HepG2 (cell line): Measurements from ENCODE around the gene DDR1. TPM values are rescaled to one million over a fixed set of nuclear protein-coding genes. Genes with fewer than 3 reads are reported as not detected.

ENCODE experiments used
- AKAP8 ChIP-seq: sonication (generic); formaldehyde crosslinking; IDR thresholded peaks from 2 replicates; pipeline ENCODE4 v1.5.1; 2020; ENCODE audit warnings: mild to moderate bottlenecking, missing genetic modification reagents
- CREB1 ChIP-seq, 2 experiments: fragments of 450-650 bp in 1 of 2; IDR thresholded peaks; 2 replicates each; pipeline ENCODE4 v1.6.1; 2016 to 2017; ENCODE audit warnings: control low read depth in 1 of 2, mild to moderate bottlenecking in 1 of 2, missing compliant biosample characterization in 1 of 2, missing genetic modification characterization in 1 of 2
- FOXA1 ChIP-seq, 2 experiments: fragments of 450-650 bp in 1 of 2; sonication (generic) in 1 of 2; formaldehyde crosslinking in 1 of 2; IDR thresholded peaks; 2 replicates each; pipeline versions ENCODE4 v1.4.0 to v1.6.1; 2016 to 2020; ENCODE audit warnings: missing genetic modification reagents in 1 of 2
- GFI1 ChIP-seq: sonication (generic); formaldehyde crosslinking; IDR thresholded peaks from 2 replicates; pipeline ENCODE4 v1.5.0; 2020; ENCODE audit warnings: missing genetic modification reagents, mild to moderate bottlenecking, borderline replicate concordance
- MTF2 ChIP-seq: sonication (generic); formaldehyde crosslinking; IDR thresholded peaks from 2 replicates; pipeline ENCODE4 v1.5.0; 2020; ENCODE audit warnings: missing genetic modification reagents, borderline replicate concordance
- NAIF1 ChIP-seq: sonication (generic); formaldehyde crosslinking; IDR thresholded peaks from 2 replicates; pipeline ENCODE4 v1.5.0; 2020; ENCODE audit warnings: mild to moderate bottlenecking, missing genetic modification reagents, borderline replicate concordance
- PTBP1 ChIP-seq: fragments of 200-400 bp; formaldehyde crosslinking; IDR thresholded peaks from 2 replicates; pipeline ENCODE4 v1.6.1; 2018; ENCODE audit warnings: low read length, low read depth; ENCODE audit not compliant: poor library complexity, severe bottlenecking
- TGIF2 ChIP-seq: IDR thresholded peaks from 2 replicates; pipeline ENCODE4 v1.6.1; 2016; ENCODE audit warnings: control low read depth, missing compliant biosample characterization
- ZBTB20 ChIP-seq: sonication (generic); formaldehyde crosslinking; IDR thresholded peaks from 2 replicates; pipeline ENCODE4 v1.8.1; 2023; ENCODE audit warnings: missing genetic modification reagents, low read depth, mild to moderate bottlenecking, borderline replicate concordance
- ZNF224 ChIP-seq: sonication (generic); formaldehyde crosslinking; IDR thresholded peaks from 2 replicates; pipeline ENCODE4 v1.5.0; 2020; ENCODE audit warnings: mild to moderate bottlenecking, missing genetic modification reagents
- ZNF335 ChIP-seq: sonication (generic); formaldehyde crosslinking; IDR thresholded peaks from 2 replicates; pipeline ENCODE4 v1.4.0; 2020; ENCODE audit warnings: missing genetic modification reagents
- ZNF382 ChIP-seq: sonication (generic); formaldehyde crosslinking; IDR thresholded peaks from 2 replicates; pipeline ENCODE4 v1.5.0; 2020; ENCODE audit warnings: missing genetic modification reagents, mild to moderate bottlenecking, borderline replicate concordance
- ZNF674 ChIP-seq: sonication (generic); formaldehyde crosslinking; IDR thresholded peaks from 2 replicates; pipeline ENCODE4 v1.5.0; 2020; ENCODE audit warnings: low read depth, mild to moderate bottlenecking, missing genetic modification reagents
- ZNF724P ChIP-seq: sonication (generic); formaldehyde crosslinking; IDR thresholded peaks from 2 replicates; pipeline ENCODE4 v1.8.0; 2022; ENCODE audit warnings: missing genetic modification reagents, borderline replicate concordance
- polyA plus RNA-seq, 8 experiments: library from polyadenylated mRNA; depleted of rRNA in 3 of 8; stranded (reverse) in 7 of 8; unstranded in 1 of 8; fragments of >200 nt; fragmentation: Illumina TruSeq in 4 of 8; extraction: Trizol in 4 of 8; gene quantifications; 2 replicates each; pipeline versions ENCODE4 v1.2.1 to v1.2.3, GENCODE V29; 2011 to 2016; ENCODE audit warnings: low read depth in 4 of 8, missing spikeins in 1 of 8, mixed read lengths in 1 of 8; ENCODE audit not compliant: insufficient read depth in 1 of 8
- total RNA-seq, 5 experiments: library from RNA; depleted of rRNA; stranded (reverse); fragments of >200 nt; fragmentation: Illumina TruSeq; extraction: Trizol; gene quantifications; 2 replicates each; pipeline ENCODE4 v1.2.3, GENCODE V29; 2016; ENCODE audit warnings: low read depth in 1 of 5
- TF ChIP-seq, protein P1 (sequence below): sonication (generic); formaldehyde crosslinking; IDR thresholded peaks from 2 replicates; pipeline ENCODE4 v1.4.0; 2020; ENCODE audit warnings: missing genetic modification reagents
- TF ChIP-seq, protein P2 (sequence below), 2 experiments: sonication (generic) in 1 of 2; formaldehyde crosslinking in 1 of 2; IDR thresholded peaks; 2 replicates each; pipeline versions ENCODE4 v1.6.1 to v1.9.0; 2014 to 2022; ENCODE audit warnings: antibody characterized with exemption in 1 of 2, borderline replicate concordance in 1 of 2, inconsistent platforms in 1 of 2, low read depth in 1 of 2, missing genetic modification reagents in 1 of 2
- TF ChIP-seq, protein P3 (sequence below): sonication (generic); formaldehyde crosslinking; conservative IDR thresholded peaks from 2 replicates; pipeline ENCODE4 v1.4.0; 2020; ENCODE audit warnings: missing genetic modification reagents
- TF ChIP-seq, protein P4 (sequence below): sonication (generic); formaldehyde crosslinking; conservative IDR thresholded peaks from 2 replicates; pipeline ENCODE4 v1.4.0; 2020; ENCODE audit warnings: missing genetic modification reagents

DDR1 gene
- total and polyA plus RNA-seq, 2 of the 13 experiments (the other 11 are each of a cell fraction or from before 2014, with no cell fraction given): 16.7 to 20.2 TPM

DNA sequence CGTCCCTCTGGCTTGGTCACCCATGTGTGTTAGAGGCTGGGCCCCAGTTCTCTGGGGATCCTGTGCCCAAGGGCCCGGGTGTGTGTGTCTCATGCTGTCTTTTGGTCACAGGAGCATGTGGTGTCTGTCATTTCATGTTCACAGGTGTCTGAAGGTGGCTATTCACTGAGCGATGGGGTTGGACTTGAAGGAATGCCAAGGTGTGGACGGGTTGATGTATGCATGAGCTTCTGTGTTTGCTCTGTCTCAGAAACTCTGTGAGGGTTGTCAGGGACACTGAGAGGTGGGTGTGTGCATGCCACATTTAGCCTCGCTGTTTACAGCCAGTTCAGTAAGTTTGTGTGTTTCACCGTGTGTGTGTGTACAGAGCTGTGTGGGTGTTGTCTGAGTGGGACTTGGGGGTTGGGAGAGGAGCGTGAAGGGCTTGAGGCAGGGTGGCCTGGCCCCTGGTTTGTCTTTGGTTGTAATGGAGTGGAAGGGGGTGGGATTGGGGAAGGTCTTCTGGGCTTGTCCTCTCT is 1.2 kb downstream of the DDR1 start (continued):
- no peak for TF ChIP-seq ZNF224 (CRISPR knock-in tag)
- no peak for TF ChIP-seq TGIF2 (CRISPR knock-in tag)
- TF ChIP-seq ZNF674 (CRISPR knock-in tag): no peak
- TF ChIP-seq ZNF382 (CRISPR knock-in tag): no peak
- TF ChIP-seq ZNF335 (CRISPR knock-in tag): no peak
- no peak for TF ChIP-seq CREB1 (IDR thresholded peaks at IDR 0.05)
- TF ChIP-seq CREB1 (CRISPR knock-in tag; IDR thresholded peaks at IDR 0.05): no peak
- TF ChIP-seq, protein P1, sequence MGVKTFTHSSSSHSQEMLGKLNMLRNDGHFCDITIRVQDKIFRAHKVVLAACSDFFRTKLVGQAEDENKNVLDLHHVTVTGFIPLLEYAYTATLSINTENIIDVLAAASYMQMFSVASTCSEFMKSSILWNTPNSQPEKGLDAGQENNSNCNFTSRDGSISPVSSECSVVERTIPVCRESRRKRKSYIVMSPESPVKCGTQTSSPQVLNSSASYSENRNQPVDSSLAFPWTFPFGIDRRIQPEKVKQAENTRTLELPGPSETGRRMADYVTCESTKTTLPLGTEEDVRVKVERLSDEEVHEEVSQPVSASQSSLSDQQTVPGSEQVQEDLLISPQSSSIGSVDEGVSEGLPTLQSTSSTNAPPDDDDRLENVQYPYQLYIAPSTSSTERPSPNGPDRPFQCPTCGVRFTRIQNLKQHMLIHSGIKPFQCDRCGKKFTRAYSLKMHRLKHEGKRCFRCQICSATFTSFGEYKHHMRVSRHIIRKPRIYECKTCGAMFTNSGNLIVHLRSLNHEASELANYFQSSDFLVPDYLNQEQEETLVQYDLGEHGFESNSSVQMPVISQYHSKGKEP (CRISPR knock-in tag): no peak
- no peak for TF ChIP-seq ZNF724P (CRISPR knock-in tag)
- no peak for TF ChIP-seq NAIF1 (CRISPR knock-in tag)
- no peak for TF ChIP-seq FOXA1 (IDR thresholded peaks at IDR 0.05)
- peak; percentile 63 for TF ChIP-seq FOXA1 (CRISPR knock-in tag; IDR thresholded peaks at IDR 0.05)
- TF ChIP-seq ZBTB20 (CRISPR knock-in tag): peak; percentile 56; the same call in 1 of the 2 replicates
- TF ChIP-seq, protein P2, sequence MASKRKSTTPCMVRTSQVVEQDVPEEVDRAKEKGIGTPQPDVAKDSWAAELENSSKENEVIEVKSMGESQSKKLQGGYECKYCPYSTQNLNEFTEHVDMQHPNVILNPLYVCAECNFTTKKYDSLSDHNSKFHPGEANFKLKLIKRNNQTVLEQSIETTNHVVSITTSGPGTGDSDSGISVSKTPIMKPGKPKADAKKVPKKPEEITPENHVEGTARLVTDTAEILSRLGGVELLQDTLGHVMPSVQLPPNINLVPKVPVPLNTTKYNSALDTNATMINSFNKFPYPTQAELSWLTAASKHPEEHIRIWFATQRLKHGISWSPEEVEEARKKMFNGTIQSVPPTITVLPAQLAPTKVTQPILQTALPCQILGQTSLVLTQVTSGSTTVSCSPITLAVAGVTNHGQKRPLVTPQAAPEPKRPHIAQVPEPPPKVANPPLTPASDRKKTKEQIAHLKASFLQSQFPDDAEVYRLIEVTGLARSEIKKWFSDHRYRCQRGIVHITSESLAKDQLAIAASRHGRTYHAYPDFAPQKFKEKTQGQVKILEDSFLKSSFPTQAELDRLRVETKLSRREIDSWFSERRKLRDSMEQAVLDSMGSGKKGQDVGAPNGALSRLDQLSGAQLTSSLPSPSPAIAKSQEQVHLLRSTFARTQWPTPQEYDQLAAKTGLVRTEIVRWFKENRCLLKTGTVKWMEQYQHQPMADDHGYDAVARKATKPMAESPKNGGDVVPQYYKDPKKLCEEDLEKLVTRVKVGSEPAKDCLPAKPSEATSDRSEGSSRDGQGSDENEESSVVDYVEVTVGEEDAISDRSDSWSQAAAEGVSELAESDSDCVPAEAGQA (IDR thresholded peaks at IDR 0.05; ENCODE audit: low read depth): no peak
- TF ChIP-seq, protein P2 (CRISPR knock-in tag; IDR thresholded peaks at IDR 0.05; ENCODE audit: borderline replicate concordance): no peak
- no peak for TF ChIP-seq GFI1 (CRISPR knock-in tag)
- TF ChIP-seq, protein P3, sequence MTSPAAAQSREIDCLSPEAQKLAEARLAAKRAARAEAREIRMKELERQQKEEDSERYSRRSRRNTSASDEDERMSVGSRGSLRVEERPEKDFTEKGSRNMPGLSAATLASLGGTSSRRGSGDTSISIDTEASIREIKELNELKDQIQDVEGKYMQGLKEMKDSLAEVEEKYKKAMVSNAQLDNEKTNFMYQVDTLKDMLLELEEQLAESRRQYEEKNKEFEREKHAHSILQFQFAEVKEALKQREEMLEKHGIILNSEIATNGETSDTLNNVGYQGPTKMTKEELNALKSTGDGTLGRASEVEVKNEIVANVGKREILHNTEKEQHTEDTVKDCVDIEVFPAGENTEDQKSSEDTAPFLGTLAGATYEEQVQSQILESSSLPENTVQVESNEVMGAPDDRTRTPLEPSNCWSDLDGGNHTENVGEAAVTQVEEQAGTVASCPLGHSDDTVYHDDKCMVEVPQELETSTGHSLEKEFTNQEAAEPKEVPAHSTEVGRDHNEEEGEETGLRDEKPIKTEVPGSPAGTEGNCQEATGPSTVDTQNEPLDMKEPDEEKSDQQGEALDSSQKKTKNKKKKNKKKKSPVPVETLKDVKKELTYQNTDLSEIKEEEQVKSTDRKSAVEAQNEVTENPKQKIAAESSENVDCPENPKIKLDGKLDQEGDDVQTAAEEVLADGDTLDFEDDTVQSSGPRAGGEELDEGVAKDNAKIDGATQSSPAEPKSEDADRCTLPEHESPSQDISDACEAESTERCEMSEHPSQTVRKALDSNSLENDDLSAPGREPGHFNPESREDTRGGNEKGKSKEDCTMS (CRISPR knock-in tag): no peak
- TF ChIP-seq MTF2 (CRISPR knock-in tag): 0 out of 2 replicates have a peak, but pooled peaks have one; percentile 17
- TF ChIP-seq AKAP8 (CRISPR knock-in tag): no peak
- TF ChIP-seq, protein P4, sequence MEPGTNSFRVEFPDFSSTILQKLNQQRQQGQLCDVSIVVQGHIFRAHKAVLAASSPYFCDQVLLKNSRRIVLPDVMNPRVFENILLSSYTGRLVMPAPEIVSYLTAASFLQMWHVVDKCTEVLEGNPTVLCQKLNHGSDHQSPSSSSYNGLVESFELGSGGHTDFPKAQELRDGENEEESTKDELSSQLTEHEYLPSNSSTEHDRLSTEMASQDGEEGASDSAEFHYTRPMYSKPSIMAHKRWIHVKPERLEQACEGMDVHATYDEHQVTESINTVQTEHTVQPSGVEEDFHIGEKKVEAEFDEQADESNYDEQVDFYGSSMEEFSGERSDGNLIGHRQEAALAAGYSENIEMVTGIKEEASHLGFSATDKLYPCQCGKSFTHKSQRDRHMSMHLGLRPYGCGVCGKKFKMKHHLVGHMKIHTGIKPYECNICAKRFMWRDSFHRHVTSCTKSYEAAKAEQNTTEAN (CRISPR knock-in tag): no peak
- TF ChIP-seq PTBP1: no peak
